Stimulated activated CD8-positive, alpha-beta memory T cell treated with anti-CD3 and anti-CD28 coated beads, Interleukin-4, amount 100 ng/mL, for 4 hours (primary cell): ENCODE results near the gene DYSF.

Experiments
- DNase-seq, 2 donors: peaks; one replicate each; pipeline ENCODE4 v3.0.0-alpha.2; 2020; ENCODE audit warnings: low read depth in 2 of 2, low spot score in 1 of 2

The DYSF gene

GRCh38 chr2:71548646-71549425 lies 95.5 kb downstream of the DYSF start:
- DNase-seq = peak; percentile 10 to 38

- DNase-seq = no peak
Observed at GRCh38 chr2:71550801-71551630, 97.7 kb downstream of the DYSF start.

- no peak for DNase-seq
Observed at GRCh38 chr2:71551631-71551915, 98.2 kb downstream of the DYSF start.

- DNase-seq = no peak
Observed at GRCh38 chr2:71552356-71552755, 99.0 kb downstream of the DYSF start.

GRCh38 chr2:71552861-71553301 lies 99.5 kb downstream of the DYSF start:
- no peak for DNase-seq

GRCh38 chr2:71554028-71554705 lies 100.8 kb downstream of the DYSF start:
- DNase-seq = no peak

- no peak for DNase-seq
Observed at GRCh38 chr2:71554706-71555056, 101.3 kb downstream of the DYSF start.

GRCh38 chr2:71555798-71556454 lies 102.6 kb downstream of the DYSF start:
- no peak for DNase-seq

GRCh38 chr2:71556692-71557250 lies 103.4 kb downstream of the DYSF start:
- no peak for DNase-seq

GRCh38 chr2:71557321-71557720 lies 104.0 kb downstream of the DYSF start:
- no peak for DNase-seq

GRCh38 chr2:71558300-71559051 lies 105.1 kb downstream of the DYSF start:
- no peak for DNase-seq

- no peak for DNase-seq
Observed at GRCh38 chr2:71559080-71559827, 105.9 kb downstream of the DYSF start.

- no peak for DNase-seq
Observed at GRCh38 chr2:71559828-71560637, 106.7 kb downstream of the DYSF start.

GRCh38 chr2:71560638-71561011 lies 107.3 kb downstream of the DYSF start:
- DNase-seq = no peak

- no peak for DNase-seq
Observed at GRCh38 chr2:71561441-71562267, 108.3 kb downstream of the DYSF start.

- no peak for DNase-seq
Observed at GRCh38 chr2:71562518-71562917, 109.2 kb downstream of the DYSF start.

- DNase-seq = no peak
Observed at GRCh38 chr2:71563872-71564271, 110.5 kb downstream of the DYSF start.

GRCh38 chr2:71564361-71564760 lies 111.0 kb downstream of the DYSF start:
- DNase-seq = no peak
